HG02981 (cell line): Measurements from ENCODE around the gene CAPN1.
"Not testable (repeated sequence)": the region's sequence is repeated elsewhere in the genome, so short reads cannot be mapped to it uniquely, and the experiment has no call there.

Source experiments
- ATAC-seq: cut with Tn5 transposase; IDR thresholded peaks from one replicate; pipeline ENCODE4 v1.9.1; 2021; ENCODE audit warnings: mild to moderate bottlenecking, moderate library complexity; ENCODE audit not compliant: unreplicated experiment

The CAPN1 gene

DNA sequence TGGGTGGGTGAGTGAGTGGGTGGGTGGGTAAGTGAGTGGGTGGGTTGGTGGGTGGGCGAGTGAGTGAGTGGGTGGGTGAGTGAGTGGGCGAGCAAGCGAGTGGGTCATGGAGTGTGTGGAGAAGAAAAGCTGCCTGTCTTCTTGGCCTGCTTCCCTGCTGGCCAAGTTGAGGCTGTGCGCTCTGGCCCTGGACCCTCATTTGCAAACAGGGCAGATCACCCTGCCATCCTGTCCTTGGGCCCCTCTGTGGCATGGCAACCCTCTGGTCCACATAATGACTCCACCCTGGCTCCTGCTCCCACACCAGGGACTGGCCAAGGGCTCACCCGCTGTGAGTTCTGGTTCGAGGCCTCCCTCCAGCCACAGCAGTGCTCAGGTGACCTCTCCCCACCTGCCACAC is 35.1 kb downstream of the CAPN1 start:
- ATAC-seq: no peak

GRCh38 chr11:65217441-65218423 is 36.0 kb downstream of the CAPN1 start:
- ATAC-seq: no peak

DNA sequence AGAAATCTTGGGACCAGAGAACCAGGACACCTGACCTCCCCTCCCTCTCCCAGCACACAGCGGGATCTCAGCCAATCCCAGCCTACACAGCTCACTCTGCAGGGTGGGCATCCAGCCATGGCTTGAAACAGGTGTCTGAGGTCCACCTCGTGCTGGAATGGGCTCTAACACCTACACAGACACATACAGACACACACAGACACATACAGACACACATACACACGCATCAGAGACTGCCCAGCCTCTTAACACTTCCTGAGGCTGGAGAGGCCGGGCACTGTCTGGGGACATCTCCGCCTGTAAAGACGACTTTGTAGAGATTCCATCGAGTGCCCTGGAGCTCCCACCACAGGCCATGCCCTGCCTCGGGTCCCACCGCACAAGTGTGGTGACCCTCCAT is 36.7 kb downstream of the CAPN1 start:
- ATAC-seq: no peak

DNA sequence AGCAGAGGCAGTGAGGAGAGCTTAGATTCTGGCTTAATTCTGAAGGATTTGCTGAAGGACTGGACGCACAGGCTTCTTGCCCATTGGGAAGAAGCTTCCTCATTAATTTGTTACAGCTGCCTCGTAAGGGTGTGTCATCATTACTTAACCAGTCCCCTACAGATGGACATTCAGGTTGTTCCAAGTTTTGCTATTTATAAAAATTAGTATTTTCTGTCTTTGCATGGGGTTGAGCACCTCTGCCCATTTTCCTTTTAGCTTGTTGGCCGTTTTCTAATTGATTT is 38.1 kb downstream of the CAPN1 start:
- ATAC-seq: no peak

DNA sequence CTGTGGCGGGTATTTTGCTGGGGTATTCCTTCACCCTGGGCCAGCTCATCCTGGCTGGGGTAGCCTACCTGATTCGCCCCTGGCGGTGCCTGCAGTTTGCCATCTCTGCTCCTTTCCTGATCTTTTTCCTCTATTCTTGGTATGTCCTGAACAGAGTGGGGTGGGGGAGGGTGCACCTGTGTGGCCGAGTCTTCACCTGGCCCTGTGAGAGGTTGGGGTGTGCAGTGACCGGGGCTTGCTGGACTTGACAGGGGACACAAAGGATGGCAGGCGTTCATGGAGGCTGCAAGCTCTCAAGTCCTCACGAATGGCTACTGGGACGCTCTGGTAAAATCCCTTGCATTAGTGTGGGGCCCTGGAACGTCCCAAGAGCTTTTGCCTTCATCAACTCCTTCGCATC is 39.3 kb downstream of the CAPN1 start:
- ATAC-seq: no peak

- ATAC-seq: no peak
Observed at GRCh38 chr11:65223011-65223410, 41.3 kb downstream of the CAPN1 start.

DNA sequence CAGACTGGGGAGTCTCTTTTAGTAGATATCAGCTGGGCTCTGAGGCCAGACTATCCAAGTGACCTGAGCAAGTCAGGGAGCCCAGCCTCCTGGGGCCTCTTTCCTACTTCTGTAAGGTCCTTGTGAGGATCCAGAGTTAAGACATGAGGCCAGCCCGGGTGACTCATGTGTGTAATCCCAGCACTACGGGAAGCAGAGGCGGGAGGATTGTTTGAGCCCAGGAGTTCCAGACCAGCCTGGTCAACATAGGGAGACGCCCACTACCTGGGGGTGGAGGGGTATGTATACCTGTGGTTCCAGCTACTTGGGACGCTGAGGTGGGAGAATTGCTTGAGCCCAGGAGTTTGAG is 43.2 kb downstream of the CAPN1 start:
- ATAC-seq: no peak

DNA sequence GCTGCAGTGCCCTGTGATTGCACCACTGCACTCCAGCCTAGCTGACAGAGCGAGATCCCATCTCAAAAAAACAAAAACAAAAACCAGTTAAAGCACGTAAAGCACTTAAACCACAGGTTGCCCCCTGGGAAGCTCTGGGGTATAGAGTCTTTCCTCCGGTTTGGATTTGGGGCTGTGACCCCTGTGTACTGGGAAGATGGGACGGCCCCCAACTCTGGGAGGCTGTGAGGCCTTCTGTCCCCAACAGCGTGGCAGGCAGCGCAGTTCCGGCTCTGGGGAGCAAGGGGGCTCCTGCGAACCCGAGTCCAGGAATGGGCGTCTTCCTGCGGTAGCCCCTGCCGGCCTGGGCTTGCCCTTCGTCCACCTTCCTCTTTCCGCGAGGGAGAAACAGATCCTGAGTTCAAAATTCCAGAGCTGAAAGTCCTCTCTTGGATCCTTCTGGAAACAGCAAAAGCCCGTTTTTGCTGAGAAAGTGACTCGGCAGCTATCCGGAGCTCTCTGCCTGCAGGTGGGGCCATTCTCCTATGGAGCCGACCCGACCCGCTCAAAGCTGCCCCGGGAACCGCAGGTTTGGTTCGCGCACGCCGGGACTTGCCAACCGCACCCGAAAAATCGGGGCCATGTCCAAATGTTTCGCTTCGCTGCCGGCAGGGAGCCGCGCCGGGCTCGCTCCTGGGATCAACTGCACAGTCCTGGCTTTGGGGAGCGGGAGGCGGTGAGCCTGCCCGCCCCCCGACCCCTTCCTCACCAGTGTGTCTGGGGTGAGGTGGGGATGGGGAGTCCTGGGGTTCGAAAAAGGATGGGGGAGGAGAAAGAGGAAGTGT is 43.8 kb downstream of the CAPN1 start:
- no peak for ATAC-seq

- ATAC-seq: no peak
Observed at GRCh38 chr11:65226103-65226442, 44.3 kb downstream of the CAPN1 start.

GRCh38 chr11:65227879-65228278 is 46.2 kb downstream of the CAPN1 start:
- no peak for ATAC-seq

- ATAC-seq: no peak
Observed at GRCh38 chr11:65236194-65237059, 54.7 kb downstream of the CAPN1 start.

GRCh38 chr11:65238302-65238701 is 56.6 kb downstream of the CAPN1 start:
- ATAC-seq: not testable (repeated sequence)

GRCh38 chr11:65241134-65241533 is 59.4 kb downstream of the CAPN1 start:
- no peak for ATAC-seq

GRCh38 chr11:65241692-65242091 is 60.0 kb downstream of the CAPN1 start:
- no peak for ATAC-seq

DNA sequence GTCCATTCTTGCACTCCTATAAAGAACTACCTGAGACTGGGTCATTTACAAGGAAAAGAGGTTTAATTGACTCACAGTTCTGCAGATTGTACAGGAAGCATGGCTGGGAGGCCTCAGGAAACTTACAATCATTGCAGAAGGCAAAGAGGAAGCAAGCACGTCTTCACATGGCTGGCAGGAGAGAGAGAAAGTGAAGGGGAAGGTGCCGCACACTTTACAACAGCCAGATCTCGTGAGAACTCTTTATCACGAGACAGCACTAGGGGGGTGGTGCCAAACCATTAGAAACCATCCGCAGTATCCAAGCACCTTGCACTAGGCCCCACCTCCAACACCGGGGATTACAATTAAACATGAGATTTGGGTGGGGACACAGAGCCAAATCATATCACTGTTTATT is 60.7 kb downstream of the CAPN1 start:
- ATAC-seq: no peak

- ATAC-seq: no peak
Observed at GRCh38 chr11:65243797-65244196, 62.1 kb downstream of the CAPN1 start.

GRCh38 chr11:65245046-65245445 is 63.3 kb downstream of the CAPN1 start:
- ATAC-seq: not testable (repeated sequence)

DNA sequence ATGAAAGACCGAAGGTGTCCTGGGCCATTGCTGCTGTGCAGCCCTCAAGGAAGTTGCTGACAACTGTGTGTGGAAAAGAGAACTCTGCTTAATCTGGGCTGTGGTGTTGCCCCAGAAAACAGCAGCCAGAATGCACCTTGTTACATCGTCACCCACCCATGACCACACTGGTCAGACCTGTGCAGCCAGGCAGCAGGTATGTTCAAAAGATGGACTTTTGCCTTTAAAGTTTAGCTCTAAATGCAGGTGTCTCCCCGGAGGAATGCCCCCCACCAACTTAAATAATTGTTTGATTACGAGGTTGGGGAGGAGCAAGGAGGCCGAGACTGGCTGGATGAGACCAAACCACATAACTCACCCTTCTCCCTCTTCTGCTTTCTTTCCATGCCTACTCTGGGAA is 64.8 kb downstream of the CAPN1 start:
- ATAC-seq: no peak

GRCh38 chr11:65248184-65248710 is 66.5 kb downstream of the CAPN1 start:
- ATAC-seq: not testable (repeated sequence)

DNA sequence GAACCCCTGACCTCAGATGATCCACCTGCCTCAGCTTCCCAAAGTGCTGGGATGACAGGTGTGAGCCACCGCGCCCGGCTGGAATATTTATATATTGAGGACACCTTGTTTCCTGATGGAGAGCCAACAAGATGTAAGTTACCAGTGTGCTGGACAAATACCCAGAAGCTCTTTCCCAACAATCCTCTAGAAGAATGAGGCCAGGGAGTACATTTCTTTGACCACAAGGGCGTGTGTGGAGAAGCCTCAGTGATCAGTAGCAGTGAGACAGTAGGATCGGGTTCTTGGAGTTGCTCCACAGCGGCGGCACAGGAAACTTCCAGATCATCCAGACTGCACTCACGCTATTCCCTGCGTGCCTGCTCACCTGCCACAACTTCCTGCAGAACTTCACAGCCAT is 69.7 kb downstream of the CAPN1 start:
- ATAC-seq: no peak

- ATAC-seq: no peak
Observed at GRCh38 chr11:65254724-65255123, 73.0 kb downstream of the CAPN1 start.
